AG04450 (cell line): ENCODE data around the gene DACH1. TPM values are rescaled to one million over a fixed set of nuclear protein-coding genes. Genes with fewer than 3 reads are reported as not detected.

ENCODE experiments used
- CTCF ChIA-PET: fragments of 300-600, 350-600 bp; formaldehyde crosslinking; extraction: SDS; loops from one replicate; lab custom pipeline; 2022; ENCODE audit warnings: antibody characterized with exemption, inconsistent platforms; lab: Charles Lee
- POLR2A ChIA-PET: fragments of 350-600 bp; formaldehyde crosslinking; extraction: SDS; loops from one replicate; lab custom pipeline; 2021; ENCODE audit warnings: antibody characterized with exemption, inconsistent platforms; lab: Yijun Ruan, JAX
- DNase-seq: peaks from one replicate; pipeline ENCODE4 v3.0.0-alpha.2; 2011; ENCODE audit warnings: low read depth, low spot score
- H3K27ac ChIP-seq: one replicate; pipeline ENCODE4 v1.5.1; 2012; ENCODE audit warnings: low read depth, low read length, control low read depth
- H3K27me3 ChIP-seq: one replicate; pipeline ENCODE4 v1.6.0; 2012; ENCODE audit warnings: low read length; ENCODE audit not compliant: control insufficient read depth, insufficient read depth
- H3K4me3 ChIP-seq: 2 replicates; pipeline ENCODE4 v1.5.1; 2011; ENCODE audit warnings: mild to moderate bottlenecking, low read depth, low read length, control low read depth
- H3K9me3 ChIP-seq: 2 replicates; pipeline ENCODE4 v1.5.1; 2012; ENCODE audit warnings: low read length; ENCODE audit not compliant: control insufficient read depth, insufficient read depth
- polyA plus RNA-seq: library from polyadenylated mRNA; depleted of rRNA; stranded (reverse); fragments of >200 nt; gene quantifications from 2 replicates; pipeline ENCODE4 v1.2.3, GENCODE V29; 2011
- TF ChIP-seq, protein P1 (sequence below): IDR thresholded peaks from 2 replicates; pipeline ENCODE4 v1.5.1; 2011; ENCODE audit warnings: low read depth, low read length, control low read depth, inconsistent platforms

DACH1 gene
- polyA plus RNA-seq, 1 experiment, result 0.10 TPM

DNA sequence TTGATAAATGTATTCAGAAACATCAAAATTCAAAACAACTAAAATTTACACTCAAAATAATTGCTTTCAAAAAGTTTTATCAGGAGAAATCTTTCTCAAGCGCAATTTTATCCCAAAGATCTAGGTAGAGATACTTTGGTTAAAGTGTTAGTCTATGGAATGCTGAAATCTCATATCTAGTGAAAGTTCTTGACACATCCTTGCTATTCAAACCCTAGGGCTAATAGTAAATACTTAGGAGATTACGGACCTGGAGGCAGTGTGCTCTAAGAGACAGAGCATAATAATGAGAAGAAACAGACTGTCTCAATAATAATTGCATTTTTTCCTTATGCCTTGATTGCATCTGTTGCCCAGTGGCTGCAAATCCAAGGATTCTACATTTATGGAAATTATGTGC is 330.8 kb downstream of the DACH1 start:
- TF ChIP-seq, protein P1, sequence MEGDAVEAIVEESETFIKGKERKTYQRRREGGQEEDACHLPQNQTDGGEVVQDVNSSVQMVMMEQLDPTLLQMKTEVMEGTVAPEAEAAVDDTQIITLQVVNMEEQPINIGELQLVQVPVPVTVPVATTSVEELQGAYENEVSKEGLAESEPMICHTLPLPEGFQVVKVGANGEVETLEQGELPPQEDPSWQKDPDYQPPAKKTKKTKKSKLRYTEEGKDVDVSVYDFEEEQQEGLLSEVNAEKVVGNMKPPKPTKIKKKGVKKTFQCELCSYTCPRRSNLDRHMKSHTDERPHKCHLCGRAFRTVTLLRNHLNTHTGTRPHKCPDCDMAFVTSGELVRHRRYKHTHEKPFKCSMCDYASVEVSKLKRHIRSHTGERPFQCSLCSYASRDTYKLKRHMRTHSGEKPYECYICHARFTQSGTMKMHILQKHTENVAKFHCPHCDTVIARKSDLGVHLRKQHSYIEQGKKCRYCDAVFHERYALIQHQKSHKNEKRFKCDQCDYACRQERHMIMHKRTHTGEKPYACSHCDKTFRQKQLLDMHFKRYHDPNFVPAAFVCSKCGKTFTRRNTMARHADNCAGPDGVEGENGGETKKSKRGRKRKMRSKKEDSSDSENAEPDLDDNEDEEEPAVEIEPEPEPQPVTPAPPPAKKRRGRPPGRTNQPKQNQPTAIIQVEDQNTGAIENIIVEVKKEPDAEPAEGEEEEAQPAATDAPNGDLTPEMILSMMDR, result no peak
- no peaks in the 10 kb centered on the region for H3K27me3 ChIP-seq
- no peak overlapping the region for H3K4me3 ChIP-seq
- no peak for DNase-seq
- no peak overlapping the region for H3K27ac ChIP-seq
- CTCF ChIA-PET, result no interaction called here
- POLR2A ChIA-PET, result no interaction called here
- no peaks in the 10 kb centered on the region for H3K9me3 ChIP-seq

GRCh38 chr13:71524613-71525304 is 342.2 kb downstream of the DACH1 start:
- TF ChIP-seq, protein P1, result no peak
- no peaks in the 10 kb centered on the region for H3K9me3 ChIP-seq
- H3K27ac ChIP-seq, result no peak overlapping the region
- DNase-seq, result no peak
- CTCF ChIA-PET, result no interaction called here
- no peaks in the 10 kb centered on the region for H3K27me3 ChIP-seq
- H3K4me3 ChIP-seq, result no peak overlapping the region
- POLR2A ChIA-PET, result no interaction called here

DNA sequence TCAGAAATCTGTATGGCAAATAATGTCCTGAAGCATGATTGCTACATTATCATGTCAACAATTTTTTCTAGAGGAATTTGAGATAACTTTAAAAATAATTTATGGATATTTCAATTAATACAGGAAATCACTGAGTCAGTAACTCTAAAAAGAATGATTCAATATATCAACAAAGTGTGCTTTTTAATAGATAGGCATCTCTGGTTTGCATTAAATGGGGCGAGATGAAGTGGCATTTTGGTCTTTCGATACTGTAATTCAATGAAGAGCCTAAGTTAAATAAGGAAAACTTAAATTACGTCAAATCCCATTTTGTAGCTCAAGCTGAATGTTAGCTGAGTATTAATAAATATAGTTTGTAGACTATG is 342.8 kb downstream of the DACH1 start:
- no peak overlapping the region for H3K27ac ChIP-seq
- H3K4me3 ChIP-seq, result no peak overlapping the region
- TF ChIP-seq, protein P1, result no peak
- no peaks in the 10 kb centered on the region for H3K27me3 ChIP-seq
- CTCF ChIA-PET, result no interaction called here
- H3K9me3 ChIP-seq, result no peaks in the 10 kb centered on the region
- POLR2A ChIA-PET, result no interaction called here
- no peak for DNase-seq

DNA sequence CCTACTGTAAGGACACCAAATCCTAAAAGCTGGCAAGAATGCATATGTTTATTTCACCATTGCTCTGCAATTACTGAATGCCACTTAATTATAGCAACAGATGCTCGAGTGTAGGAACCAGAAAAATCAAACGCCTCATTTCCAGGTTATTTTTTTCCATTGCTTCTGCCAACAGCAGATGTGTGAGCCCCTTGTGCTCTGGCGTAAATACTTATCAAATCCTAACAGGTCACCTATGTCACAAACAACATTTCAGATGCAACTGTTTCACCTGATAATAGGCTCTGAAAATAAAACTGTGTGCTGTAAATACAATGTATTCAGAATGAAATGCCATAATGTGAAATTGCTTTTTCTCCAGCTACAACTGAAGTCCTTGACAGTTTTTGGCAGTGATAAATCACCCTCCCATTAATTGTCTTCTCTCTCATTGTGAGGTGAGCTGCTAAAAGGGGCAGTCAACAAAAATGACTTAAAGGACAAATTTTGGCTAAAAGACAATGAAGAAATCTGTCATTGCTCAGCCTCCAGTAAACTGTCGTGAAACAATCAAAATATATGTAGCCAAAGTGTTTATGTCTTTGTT is 344.0 kb downstream of the DACH1 start:
- no peak overlapping the region for H3K4me3 ChIP-seq

GRCh38 chr13:71517004-71517403 is 350.0 kb downstream of the DACH1 start:
- ChIA-PET CTCF (no interaction called here), POLR2A (no interaction called here)
- Histone ChIP-seq H3K27ac (no peak overlapping the region), H3K9me3 (no peaks in the 10 kb centered on the region), H3K4me3 (no peak overlapping the region), H3K27me3 (no peaks in the 10 kb centered on the region)
- no peak for DNase-seq
- TF ChIP-seq, protein P1, result no peak

More for the DNA sequence above, 344.0 kb downstream of the DACH1 start:
- no peaks in the 10 kb centered on the region for H3K27me3 ChIP-seq
- ChIA-PET CTCF (no interaction called here), POLR2A (no interaction called here)
- no peak overlapping the region for H3K27ac ChIP-seq
- no peaks in the 10 kb centered on the region for H3K9me3 ChIP-seq
- no peak for DNase-seq
- TF ChIP-seq, protein P1, result no peak
